K562 (cell line): ENCODE measurements around the gene EMP2. TPM values are rescaled to one million over a fixed set of nuclear protein-coding genes. Genes with fewer than 3 reads are reported as not detected.

Experiments
- ATAC-seq: fragments of 200-7000 bp; cut with Tn5 transposase; 3 replicates; pipeline ENCODE4 v1.9.1; 2020; ENCODE audit warnings: moderate library complexity
- BruUV-seq: library from RNA; stranded (reverse); fragments of 400-500 nt; replicated peaks from 2 replicates; lab custom pipeline; 2021; lab: Mats Ljungman, UMichigan
- CTCF ChIA-PET: fragments of 300-600 bp; formaldehyde crosslinking; extraction: SDS; loops from one replicate; lab custom pipeline; 2021; ENCODE audit warnings: low intra/inter-chr PET ratio; lab: Yijun Ruan, JAX
- POLR2A ChIA-PET: fragments of 300-600, 350-650 bp; sonication (Branson Sonifier 250); formaldehyde crosslinking; extraction: SDS; loops from one replicate; lab custom pipeline; 2021; ENCODE audit warnings: antibody characterized with exemption, inconsistent platforms; lab: Yijun Ruan, JAX
- DNase-seq, 4 experiments: peaks; one replicate each; pipeline versions ENCODE4 v3.0.0 to v3.0.0-alpha.2; 2011 to 2018; ENCODE audit warnings: low spot score in 3 of 4, mixed read lengths in 3 of 4; ENCODE audit errors: extremely low read depth in 1 of 4
- FAIRE-seq: peaks from 2 replicates; lab custom pipeline; 2011; peaks lifted over from hg19 to GRCh38; lab: Jason Lieb, UNC
- H2AFZ ChIP-seq: 2 replicates; pipeline ENCODE4 v1.6.0; 2011; ENCODE audit warnings: low read depth, low read length, control low read depth, inconsistent platforms
- H3K27ac ChIP-seq: fragments of 200-600 bp; 3 replicates; pipeline ENCODE4 v1.8.0; 2011; ENCODE audit warnings: low read depth, mild to moderate bottlenecking, control low read depth, inconsistent platforms, low read length, moderate library complexity, mixed read lengths; ENCODE audit errors: extremely low read depth
- H3K27me3 ChIP-seq, 2 experiments: fragments of 300-600 bp in 1 of 2; 2 replicates in 1 of 2; 3 replicates in 1 of 2; pipeline versions ENCODE4 v1.6.0 to v1.8.0; 2011; ENCODE audit warnings: inconsistent platforms in 2 of 2, low read length in 2 of 2, mild to moderate bottlenecking in 1 of 2, mixed read lengths in 1 of 2, moderate library complexity in 1 of 2; ENCODE audit not compliant: control insufficient read depth in 2 of 2, insufficient read depth in 2 of 2
- H3K36me3 ChIP-seq: fragments of 300-600 bp; 3 replicates; pipeline ENCODE4 v1.8.0; 2011; ENCODE audit warnings: mild to moderate bottlenecking, low read length, inconsistent platforms; ENCODE audit not compliant: control insufficient read depth, insufficient read depth
- H3K4me1 ChIP-seq, 2 experiments: fragments of 200-600 bp in 1 of 2; replicated peaks in 1 of 2; 2 replicates in 1 of 2; 3 replicates in 1 of 2; pipeline versions ENCODE4 v1.5.1 to v1.8.0; 2011; ENCODE audit warnings: inconsistent platforms in 2 of 2, low read length in 2 of 2, mild to moderate bottlenecking in 1 of 2, mixed read lengths in 1 of 2, moderate library complexity in 1 of 2; ENCODE audit not compliant: control insufficient read depth in 2 of 2, insufficient read depth in 2 of 2
- H3K4me2 ChIP-seq: 2 replicates; pipeline ENCODE4 v1.6.1; 2011; ENCODE audit warnings: low read length, control low read depth, inconsistent platforms, mixed read lengths; ENCODE audit not compliant: insufficient read depth
- H3K4me3 ChIP-seq: fragments of 200-600 bp; sonication (generic), shearing (Covaris generic); 2 replicates; pipeline ENCODE4 v1.5.1; 2016; ENCODE audit warnings: control low read depth, inconsistent platforms
- H3K79me2 ChIP-seq: fragments of 200-600 bp; 3 replicates; pipeline ENCODE4 v1.8.0; 2011; ENCODE audit warnings: low read length, inconsistent platforms; ENCODE audit not compliant: control insufficient read depth, insufficient read depth
- H3K9ac ChIP-seq, 2 experiments: 2 replicates each; pipeline versions ENCODE4 v1.6.0 to v1.6.1; 2011; ENCODE audit warnings: low read depth in 2 of 2, low read length in 2 of 2, control low read depth in 1 of 2, inconsistent platforms in 1 of 2, mild to moderate bottlenecking in 1 of 2, mixed read lengths in 1 of 2; ENCODE audit not compliant: insufficient read depth in 1 of 2
- H3K9me1 ChIP-seq: one replicate; pipeline ENCODE4 v1.6.0; 2011; ENCODE audit warnings: inconsistent platforms, mild to moderate bottlenecking, low read length, moderate library complexity; ENCODE audit not compliant: control insufficient read depth, insufficient read depth
- H3K9me3 ChIP-seq: replicated peaks from 2 replicates; pipeline ENCODE4 v1.5.1; 2011; ENCODE audit warnings: low read depth, low read length, inconsistent platforms; ENCODE audit not compliant: control insufficient read depth, insufficient read depth
- H4K20me1 ChIP-seq: replicated peaks from 2 replicates; pipeline ENCODE4 v1.6.1; 2011; ENCODE audit warnings: low read length, inconsistent platforms, mixed read lengths; ENCODE audit not compliant: control insufficient read depth, insufficient read depth
- HDAC8 ChIP-seq: fragments of 450-650 bp; IDR thresholded peaks from 2 replicates; pipeline ENCODE4 v1.6.1; 2016; ENCODE audit warnings: mild to moderate bottlenecking, missing genetic modification characterization, moderate library complexity, missing compliant biosample characterization
- ZNF277 ChIP-seq: fragments of 250-450 bp; sonication (Bioruptor Pico); IDR thresholded peaks from 2 replicates; pipeline ENCODE4 v1.8.0; 2022; ENCODE audit warnings: inconsistent platforms, mild to moderate bottlenecking, moderate library complexity, borderline replicate concordance
- WGBS: fragments of 100-300 bp; shearing (Covaris generic); methylation state at CpG from one replicate; pipeline ENCODE4 v1.1.6; 2016; ENCODE audit warnings: low coverage, mixed read lengths; ENCODE audit not compliant: insufficient coverage; ENCODE audit errors: missing lambda C conversion rate; 5-methylcytosine and 5-hydroxymethylcytosine counted together
- in situ Hi-C: fragments of 300-500 bp; cut with MboI; formaldehyde crosslinking; loops from 4 replicates; pipeline ENCODE4 v1.15.0; 2018; ENCODE audit warnings: inconsistent platforms, mixed read lengths
- intact Hi-C: fragments of 100-400 bp; cut with micrococcal nuclease; formaldehyde crosslinking; loops from 2 replicates; pipeline ENCODE4 v1.14.2; 2022
- polyA plus RNA-seq, 8 experiments: library from polyadenylated mRNA; depleted of rRNA in 4 of 8; stranded (reverse) in 5 of 8; unstranded in 3 of 8; fragments of >200 nt; fragmentation: Nextera tagmentation in 2 of 8; fragmentation: Illumina TruSeq in 1 of 8; extraction: Ambion mirVana in 2 of 8; extraction: Trizol in 1 of 8; gene quantifications; 2 replicates each; pipeline versions ENCODE4 v1.2.1 to v1.2.3, GENCODE V29; 2011 to 2014; ENCODE audit warnings: inconsistent platforms in 1 of 8, missing spikeins in 1 of 8
- total RNA-seq, 7 experiments: library from RNA; depleted of rRNA in 6 of 7; stranded (reverse); fragments of >200 nt in 6 of 7; fragmentation: Illumina TruSeq in 2 of 7; extraction: Trizol in 2 of 7; gene quantifications; 2 replicates each; pipeline versions ENCODE4 v1.2.1 to v1.2.3, GENCODE V29; 2011 to 2021; ENCODE audit warnings: low replicate concordance in 1 of 7
- TF ChIP-seq, protein P1 (sequence below): fragments of 450-650 bp; conservative IDR thresholded peaks from 2 replicates; pipeline ENCODE4 v1.6.1; 2016; ENCODE audit warnings: missing genetic modification characterization, low read depth, mild to moderate bottlenecking, control low read depth, missing compliant biosample characterization

The EMP2 gene
- total and polyA plus RNA-seq, 9 of the 15 experiments (the other 6 are each of a cell fraction or from before 2014, with no cell fraction given), result 0.73 to 6.2 (median 3.1) TPM

DNA sequence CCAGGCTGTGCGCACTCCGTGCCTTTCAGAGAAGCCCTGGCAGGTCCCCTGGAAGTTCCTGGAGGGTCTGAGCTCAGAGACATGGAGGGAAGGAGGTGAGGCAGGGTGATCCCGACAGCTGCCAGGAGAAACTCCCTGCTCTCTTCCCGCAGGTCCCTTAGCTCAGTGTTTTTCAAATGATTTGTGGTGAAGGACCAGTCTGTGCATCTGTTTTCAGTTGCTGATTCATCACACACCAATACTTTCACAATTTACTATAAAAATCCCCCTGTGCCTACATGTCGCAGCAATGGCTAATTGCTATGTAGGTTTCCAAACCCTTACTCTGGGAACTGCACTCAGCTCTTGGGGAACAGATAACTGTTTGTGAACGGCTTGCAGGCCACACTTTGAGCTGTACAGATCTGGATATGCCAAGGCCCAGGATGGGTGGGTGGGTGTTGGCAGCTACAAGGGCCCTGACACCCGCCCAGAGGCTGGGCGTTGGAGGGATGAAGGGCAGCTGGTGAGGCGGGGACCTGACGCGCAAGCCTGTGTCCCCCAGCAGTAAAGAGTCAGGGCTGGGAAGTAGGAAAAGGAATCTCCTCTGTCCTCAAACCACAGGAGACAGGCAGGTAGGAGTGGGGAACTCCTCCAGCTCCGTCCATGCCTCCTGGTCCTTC lies 20.5 kb upstream of the EMP2 start:
- FAIRE-seq (no peak), ATAC-seq (no peak), DNase-seq (no peak)
- no peaks in the 10 kb centered on the region for H3K4me1 ChIP-seq
- no peak for TF ChIP-seq ZNF277 (CRISPR knock-in tag)
- TF ChIP-seq HDAC8 (tag), result no peak
- TF ChIP-seq, protein P1, sequence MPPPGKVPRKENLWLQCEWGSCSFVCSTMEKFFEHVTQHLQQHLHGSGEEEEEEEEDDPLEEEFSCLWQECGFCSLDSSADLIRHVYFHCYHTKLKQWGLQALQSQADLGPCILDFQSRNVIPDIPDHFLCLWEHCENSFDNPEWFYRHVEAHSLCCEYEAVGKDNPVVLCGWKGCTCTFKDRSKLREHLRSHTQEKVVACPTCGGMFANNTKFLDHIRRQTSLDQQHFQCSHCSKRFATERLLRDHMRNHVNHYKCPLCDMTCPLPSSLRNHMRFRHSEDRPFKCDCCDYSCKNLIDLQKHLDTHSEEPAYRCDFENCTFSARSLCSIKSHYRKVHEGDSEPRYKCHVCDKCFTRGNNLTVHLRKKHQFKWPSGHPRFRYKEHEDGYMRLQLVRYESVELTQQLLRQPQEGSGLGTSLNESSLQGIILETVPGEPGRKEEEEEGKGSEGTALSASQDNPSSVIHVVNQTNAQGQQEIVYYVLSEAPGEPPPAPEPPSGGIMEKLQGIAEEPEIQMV, result no peak
- POLR2A ChIA-PET, result interaction anchor here (0.5 to 1.3 kb wide), 6 partner anchors 8 to 880 kb away, joined by 3 to 5 read pairs (median 3); no protein-coding TSS in a partner anchor
- H3K4me2 ChIP-seq, result no peak overlapping the region
- no peaks in the 10 kb centered on the region for H3K36me3 ChIP-seq
- H3K27me3 ChIP-seq, result peaks cover 27 to 79% of the 10 kb centered on the region in 2 experiments
- no peak overlapping the region for H2AFZ ChIP-seq
- H4K20me1 ChIP-seq, result 0 out of 2 replicates have a peak, but pooled peaks cover 5% of the 10 kb centered on the region
- no peak overlapping the region for H3K9ac ChIP-seq
- H3K79me2 ChIP-seq, result no peaks in the 10 kb centered on the region
- in situ Hi-C loops, result no loop called here
- H3K9me3 ChIP-seq, result no peaks in the 10 kb centered on the region
- no peak overlapping the region for H3K4me3 ChIP-seq
- CTCF ChIA-PET, result no interaction called here
- BruUV-seq, result no TSS peak
- H3K9me1 ChIP-seq, result no peaks in the 10 kb centered on the region
- H3K27ac ChIP-seq, result no peak overlapping the region
- intact Hi-C loops, result no loop called here
- WGBS, result 6% methylated on average over 12 of the region's 12 CpGs
